SK-N-SH (cell line): ENCODE measurements around the gene RDX. TPM values are rescaled to one million over a fixed set of nuclear protein-coding genes. Genes with fewer than 3 reads are reported as not detected.
"Not testable (repeated sequence)": the region's sequence is repeated elsewhere in the genome, so short reads cannot be mapped to it uniquely, and the experiment has no call there.

Experiments
- CTCF ChIA-PET: fragments of 300-600, 350-600 bp; formaldehyde crosslinking; extraction: SDS; loops from one replicate; lab custom pipeline; 2021; lab: Yijun Ruan, JAX
- POLR2A ChIA-PET: fragments of 350-600 bp; sonication (Branson Sonifier 250); formaldehyde crosslinking; extraction: SDS; loops from one replicate; lab custom pipeline; 2020; ENCODE audit warnings: antibody characterized with exemption, inconsistent platforms; lab: Yijun Ruan, JAX
- DNase-seq: peaks from one replicate; pipeline ENCODE4 v3.0.0; 2012
- H2AFZ ChIP-seq: fragments of 200-600 bp; sonication (generic); 2 replicates; pipeline ENCODE4 v1.8.1; 2016; ENCODE audit warnings: antibody characterized with exemption, mild to moderate bottlenecking, low read depth
- H3F3A ChIP-seq: fragments of 200-600 bp; sonication (generic); replicated peaks from 2 replicates; pipeline ENCODE3; 2016; ENCODE audit warnings: antibody characterized with exemption, mild to moderate bottlenecking; ENCODE audit not compliant: insufficient read depth
- H3K27ac ChIP-seq, 2 experiments: fragments of 200-500 bp in 1 of 2; fragments of 200-600 bp in 1 of 2; sonication (Bioruptor generic) in 1 of 2; sonication (generic), shearing (Covaris generic) in 1 of 2; 2 replicates each; pipeline versions ENCODE4 v1.5.1 to v1.6.1; 2014 to 2016; ENCODE audit warnings: low read depth in 2 of 2, inconsistent platforms in 1 of 2, low read length in 1 of 2, mild to moderate bottlenecking in 1 of 2, mixed read lengths in 1 of 2
- H3K27me3 ChIP-seq: fragments of 200-600 bp; sonication (generic), shearing (Covaris generic); 2 replicates; pipeline ENCODE4 v1.6.1; 2016; ENCODE audit warnings: mixed run types; ENCODE audit not compliant: insufficient read depth
- H3K36me3 ChIP-seq, 2 experiments: fragments of 200-500 bp in 1 of 2; fragments of 200-600 bp in 1 of 2; sonication (Bioruptor generic) in 1 of 2; sonication (generic) in 1 of 2; replicated peaks in 1 of 2; 2 replicates each; pipeline versions ENCODE3 to v1.5.1; 2014 to 2016; ENCODE audit warnings: low read length in 1 of 2, mild to moderate bottlenecking in 1 of 2; ENCODE audit not compliant: insufficient read depth in 2 of 2, control insufficient read depth in 1 of 2
- H3K4me1 ChIP-seq, 2 experiments: fragments of 200-500 bp in 1 of 2; fragments of 200-600 bp in 1 of 2; sonication (Bioruptor generic) in 1 of 2; sonication (generic), shearing (Covaris generic) in 1 of 2; 2 replicates each; pipeline versions ENCODE4 v1.5.1 to v1.6.1; 2014 to 2016; ENCODE audit warnings: low read depth in 1 of 2, low read length in 1 of 2, mixed run types in 1 of 2; ENCODE audit not compliant: insufficient read depth in 2 of 2, control insufficient read depth in 1 of 2
- H3K4me2 ChIP-seq: fragments of 200-600 bp; sonication (generic), shearing (Covaris generic); 2 replicates; pipeline ENCODE4 v1.6.1; 2017; ENCODE audit warnings: mixed run types
- H3K4me3 ChIP-seq, 2 experiments: fragments of 200-500 bp in 1 of 2; fragments of 200-600 bp in 1 of 2; sonication (Bioruptor generic) in 1 of 2; sonication (generic), shearing (Covaris generic) in 1 of 2; 2 replicates each; pipeline versions ENCODE4 v1.5.1 to v1.8.1; 2014 to 2016; ENCODE audit warnings: low read depth in 2 of 2, inconsistent platforms in 1 of 2, low read length in 1 of 2, mild to moderate bottlenecking in 1 of 2, mixed read lengths in 1 of 2, moderate library complexity in 1 of 2
- H3K79me2 ChIP-seq: fragments of 200-600 bp; sonication (generic); 2 replicates; pipeline ENCODE4 v1.8.1; 2017; ENCODE audit warnings: mild to moderate bottlenecking; ENCODE audit not compliant: insufficient read depth
- H3K9ac ChIP-seq: fragments of 200-600 bp; sonication (generic); 2 replicates; pipeline ENCODE4 v1.6.1; 2017; ENCODE audit warnings: mixed run types
- H3K9me2 ChIP-seq: fragments of 200-600 bp; sonication (generic); 2 replicates; pipeline ENCODE4 v1.6.1; 2017; ENCODE audit warnings: mixed run types
- H3K9me3 ChIP-seq: fragments of 200-600 bp; sonication (generic); 2 replicates; pipeline ENCODE4 v1.6.1; 2017; ENCODE audit warnings: mixed run types, mild to moderate bottlenecking, moderate library complexity
- H4K20me1 ChIP-seq: fragments of 200-600 bp; sonication (generic); 2 replicates; pipeline ENCODE4 v1.6.1; 2017; ENCODE audit warnings: mild to moderate bottlenecking, mixed run types; ENCODE audit not compliant: insufficient read depth
- EP300 ChIP-seq, 2 experiments: IDR thresholded peaks; 2 replicates each; pipeline versions ENCODE4 v1.4.0 to v1.6.1; 2012; ENCODE audit warnings: borderline replicate concordance in 1 of 2, low read depth in 1 of 2, low read length in 1 of 2
- FOSL2 ChIP-seq: IDR thresholded peaks from 2 replicates; pipeline ENCODE4 v1.4.0; 2012; ENCODE audit warnings: low read depth, mild to moderate bottlenecking, moderate library complexity, borderline replicate concordance
- JUND ChIP-seq: IDR thresholded peaks from 2 replicates; pipeline ENCODE4 v1.4.0; 2012
- NFIC ChIP-seq: IDR thresholded peaks from 2 replicates; pipeline ENCODE4 v1.4.0; 2012; ENCODE audit warnings: borderline replicate concordance
- RCOR1 ChIP-seq: fragments of 150-350 bp; IDR thresholded peaks from 2 replicates; pipeline ENCODE4 v1.6.1; 2017; ENCODE audit warnings: antibody characterized with exemption, low read length
- TCF12 ChIP-seq: IDR thresholded peaks from 2 replicates; pipeline ENCODE4 v1.4.0; 2012
- TEAD4 ChIP-seq: IDR thresholded peaks from 2 replicates; pipeline ENCODE4 v1.4.0; 2012; ENCODE audit warnings: mild to moderate bottlenecking, borderline replicate concordance; ENCODE audit not compliant: insufficient read depth
- WGBS: methylation state at CpG from one replicate; pipeline ENCODE4 v1.1.6; 2017; ENCODE audit warnings: low lambda C conversion rate; 5-methylcytosine and 5-hydroxymethylcytosine counted together
- polyA plus RNA-seq, 3 experiments: library from polyadenylated mRNA; depleted of rRNA; stranded (reverse); fragments of >200 nt; gene quantifications; 2 replicates each; pipeline ENCODE4 v1.2.3, GENCODE V29; 2012
- TF ChIP-seq, protein P1 (sequence below): IDR thresholded peaks from 2 replicates; pipeline ENCODE4; 2012

Gene RDX
- polyA plus RNA-seq, 1 of the 3 experiments (the other 2 are of a cell fraction): 29.4 TPM

DNA sequence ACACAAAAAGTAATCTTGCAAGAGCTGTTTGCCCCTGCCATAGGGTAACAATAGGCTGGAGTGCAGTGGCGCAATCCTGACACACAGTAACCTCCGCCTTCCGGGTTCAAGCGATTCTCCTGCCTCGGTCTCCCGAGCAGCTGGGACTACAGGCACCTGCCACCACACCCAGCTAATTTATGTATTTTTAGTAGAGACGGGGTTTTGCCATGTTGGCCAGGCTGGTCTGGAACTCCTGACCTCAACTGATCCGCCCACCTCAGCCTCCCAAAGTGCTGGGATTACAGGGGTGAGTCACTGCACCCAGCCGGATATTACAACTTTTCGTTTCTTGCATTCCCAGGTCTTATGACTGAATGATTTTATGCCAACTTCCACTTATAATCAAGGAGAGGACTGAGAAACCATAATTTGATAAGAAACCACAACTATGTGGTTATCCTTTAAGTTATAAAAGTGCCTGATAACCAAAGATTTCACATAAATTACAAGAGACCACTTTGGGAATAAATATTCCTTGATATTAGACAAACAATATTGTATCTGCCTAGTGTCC lies 102.1 kb downstream of the RDX start:
- DNase-seq, H3K4me2 ChIP-seq, CTCF ChIA-PET: not testable (repeated sequence)

DNA sequence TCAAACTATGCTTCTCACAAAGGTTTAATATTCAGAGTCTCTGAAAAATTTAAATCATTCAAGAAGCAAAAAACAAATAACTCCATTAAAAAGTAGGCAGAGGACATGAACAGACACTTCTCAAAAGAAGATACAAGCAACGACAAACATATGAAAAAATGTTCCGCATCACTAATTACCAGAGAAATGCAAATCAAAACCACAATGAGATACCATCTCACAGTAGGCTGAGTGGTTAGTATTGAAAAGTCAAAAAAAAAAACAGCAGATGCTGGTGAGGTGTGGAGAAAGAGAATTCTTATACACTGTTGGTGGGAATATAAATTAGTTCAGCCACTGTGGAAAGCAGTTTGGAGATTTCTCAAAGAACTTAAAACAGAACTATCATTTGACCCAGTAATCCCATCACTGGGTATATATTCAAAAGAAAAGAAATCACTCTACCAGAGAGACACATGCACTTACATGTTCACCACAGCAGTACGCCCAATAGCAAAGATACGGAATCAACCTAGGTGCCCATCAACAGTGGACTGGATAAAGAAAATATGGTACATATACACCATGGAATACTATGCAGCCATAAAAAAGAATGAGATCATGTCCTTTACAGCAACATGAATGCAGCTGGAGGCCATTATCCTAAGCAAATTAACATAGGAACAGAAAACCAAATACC lies 103.7 kb downstream of the RDX start:
- 88% methylated on average over 4 of the region's 4 CpGs for WGBS
- H3K9ac ChIP-seq, H3K27ac ChIP-seq, H3K9me2 ChIP-seq, H3K79me2 ChIP-seq, H3K36me3 ChIP-seq, H4K20me1 ChIP-seq, DNase-seq, H3K27me3 ChIP-seq, POLR2A ChIA-PET, H3K9me3 ChIP-seq, H3K4me2 ChIP-seq, H2AFZ ChIP-seq, H3K4me3 ChIP-seq: not testable (repeated sequence)
- CTCF ChIA-PET: interaction anchor here (1.4 kb wide), 1 partner anchor 175 kb away, joined by 5 read pairs; no protein-coding TSS in a partner anchor
- H3F3A ChIP-seq: peaks cover 25% of the 10 kb centered on the region
- H3K4me1 ChIP-seq: peaks cover 0 to 29% of the 10 kb centered on the region in 2 experiments; a peak in 1 of 4 replicates

More for the DNA sequence above, 102.1 kb downstream of the RDX start:
- TF ChIP-seq FOSL2: peak; percentile 55; the same call in 1 of the 2 replicates
- TF ChIP-seq NFIC: peak; percentile 23; the same call in 1 of the 2 replicates
- 0 out of 2 replicates have a peak, but pooled peaks have one; percentile 10 for TF ChIP-seq TCF12
- peak; percentile 32; the same call in 1 of the 2 replicates for TF ChIP-seq TEAD4
- TF ChIP-seq EP300 (IDR thresholded peaks at IDR 0.05; ENCODE audit: borderline replicate concordance in 1 of 2, low read depth in 1 of 2, low read length in 1 of 2): peak in 1 of 2 experiments; percentile 34; a peak in 1 of 4 replicates
- TF ChIP-seq, protein P1, sequence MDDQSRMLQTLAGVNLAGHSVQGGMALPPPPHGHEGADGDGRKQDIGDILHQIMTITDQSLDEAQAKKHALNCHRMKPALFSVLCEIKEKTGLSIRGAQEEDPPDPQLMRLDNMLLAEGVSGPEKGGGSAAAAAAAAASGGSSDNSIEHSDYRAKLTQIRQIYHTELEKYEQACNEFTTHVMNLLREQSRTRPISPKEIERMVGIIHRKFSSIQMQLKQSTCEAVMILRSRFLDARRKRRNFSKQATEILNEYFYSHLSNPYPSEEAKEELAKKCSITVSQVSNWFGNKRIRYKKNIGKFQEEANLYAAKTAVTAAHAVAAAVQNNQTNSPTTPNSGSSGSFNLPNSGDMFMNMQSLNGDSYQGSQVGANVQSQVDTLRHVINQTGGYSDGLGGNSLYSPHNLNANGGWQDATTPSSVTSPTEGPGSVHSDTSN: peak; percentile 8; the same call in 1 of the 2 replicates
- TF ChIP-seq JUND: 0 out of 2 replicates have a peak, but pooled peaks have one; percentile 34
- TF ChIP-seq, all 33 proteins: peak for 7; not testable (repeated sequence) for 26
- H3K4me3 ChIP-seq, H3K9ac ChIP-seq, H3K9me3 ChIP-seq, H4K20me1 ChIP-seq, H3K27me3 ChIP-seq, H3K36me3 ChIP-seq, POLR2A ChIA-PET, H3K9me2 ChIP-seq, H2AFZ ChIP-seq, H3K79me2 ChIP-seq: not testable (repeated sequence)
- Histone ChIP-seq H3F3A (peaks cover 25% of the 10 kb centered on the region), H3K4me1 (peaks cover 0 to 33% of the 10 kb centered on the region in 2 experiments; a peak in 1 of 4 replicates), H3K27ac (peak overlapping the region in 1 of 2 experiments; percentile 42; a peak in 2 of 4 replicates)
- WGBS: 69% methylated on average over 10 of the region's 10 CpGs

DNA sequence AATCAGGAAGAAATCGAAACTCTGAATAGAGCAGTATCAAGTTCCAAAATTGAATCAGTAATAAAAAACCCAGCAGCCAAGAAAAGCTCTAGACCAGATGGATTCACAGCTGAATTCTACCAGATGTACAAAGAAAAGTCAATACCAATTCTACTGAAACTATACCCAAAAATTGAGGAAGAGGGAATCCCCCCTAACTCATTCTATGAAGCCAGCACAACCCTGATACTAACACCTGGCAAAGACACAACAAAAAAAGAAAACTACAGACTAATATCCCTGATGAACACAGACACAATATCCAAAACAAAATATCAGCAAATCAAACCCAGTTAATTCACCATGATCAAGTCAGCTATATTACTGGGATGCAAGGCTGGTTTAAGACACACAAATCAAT lies 105.5 kb downstream of the RDX start:
- Histone ChIP-seq H3K9ac (no peak overlapping the region), H3K4me1 (peaks cover 0 to 19% of the 10 kb centered on the region in 2 experiments; a peak in 1 of 4 replicates), H3K4me2 (no peak overlapping the region), H3K27me3 (no peaks in the 10 kb centered on the region), H2AFZ (no peak overlapping the region), H3K9me3 (no peaks in the 10 kb centered on the region), H3K4me3 (no peak overlapping the region), H4K20me1 (no peaks in the 10 kb centered on the region), H3K36me3 (no peaks in the 10 kb centered on the region), H3F3A (peaks cover 23% of the 10 kb centered on the region), H3K9me2 (no peaks in the 10 kb centered on the region), H3K27ac (no peak overlapping the region), H3K79me2 (no peaks in the 10 kb centered on the region)
- no peak for DNase-seq
- WGBS: 77% methylated on average over 1 of the region's 1 CpG
- POLR2A ChIA-PET: no interaction called here
- CTCF ChIA-PET: interaction anchor here (1.1 kb wide), 1 partner anchor 10 kb away, joined by 7 read pairs; no protein-coding TSS in a partner anchor
- no peak for TF ChIP-seq RCOR1
